Renal pelvis (tissue), 4 donors: ENCODE data around the gene TOMM20. TPM values are rescaled to one million over a fixed set of nuclear protein-coding genes. Genes with fewer than 3 reads are reported as not detected.

Experiments
- DNase-seq: peaks from one replicate; pipeline ENCODE4 v3.0.0-alpha.2; 2013
- polyA plus RNA-seq, 3 donors: library from polyadenylated mRNA; unstranded; fragments of 120-200 nt; gene quantifications; one replicate each; pipeline ENCODE4 v1.2.1, GENCODE V29; 2013; ENCODE audit not compliant: insufficient read length in 3 of 3

TOMM20 gene
- polyA plus RNA-seq, 3 donors: 193 to 210 (median 200) TPM

- DNase-seq: no peak
Observed at GRCh38 chr1:235069176-235069575, 59.5 kb downstream of the TOMM20 start.

DNA sequence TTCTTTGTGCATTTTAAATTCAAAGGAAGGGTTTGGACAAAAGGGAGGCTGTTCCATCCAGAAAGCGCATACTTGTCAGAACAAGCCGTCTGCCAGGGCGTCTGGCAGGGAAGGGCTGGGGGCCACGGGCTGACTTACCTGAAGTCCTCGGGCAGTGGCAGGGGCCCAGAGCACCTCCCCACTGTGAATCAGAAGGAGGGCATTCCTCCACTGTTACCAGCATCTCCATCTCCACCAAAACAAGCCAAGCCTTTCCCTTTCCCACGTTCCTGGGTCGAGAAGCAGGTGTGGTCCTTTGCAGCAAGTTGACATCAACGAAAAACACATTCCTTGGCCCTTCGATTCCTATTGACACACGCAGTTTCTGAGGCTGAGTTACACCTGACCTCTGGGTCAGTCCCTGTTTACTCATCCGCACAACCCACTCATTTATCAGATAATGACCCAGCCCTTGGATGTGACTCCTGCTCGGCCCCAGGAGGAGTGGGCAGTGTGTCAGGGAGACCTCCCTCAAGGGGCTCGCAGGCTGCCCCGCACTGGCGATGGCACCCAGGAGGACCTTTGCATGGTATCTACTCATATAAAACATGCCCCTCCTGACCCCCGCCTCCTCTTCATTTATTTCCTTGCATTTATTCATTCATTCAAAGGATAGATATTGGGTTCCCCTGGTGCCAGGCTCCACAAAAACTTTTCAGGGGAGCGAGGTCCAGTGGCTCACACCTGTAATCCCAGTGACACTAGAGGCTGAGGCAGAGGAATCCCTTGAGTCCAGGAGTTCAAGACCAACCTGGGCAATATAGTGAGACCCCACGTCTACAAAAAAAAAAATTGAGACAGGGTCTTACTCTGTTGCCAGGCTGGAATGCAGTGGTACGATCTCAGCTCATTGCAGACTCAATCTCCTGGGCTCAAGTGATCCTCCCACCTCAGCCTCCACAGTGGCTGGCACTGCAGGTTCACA lies 60.2 kb downstream of the TOMM20 start:
- no peak for DNase-seq

GRCh38 chr1:235067396-235068157 lies 61.1 kb downstream of the TOMM20 start:
- DNase-seq: no peak

DNA sequence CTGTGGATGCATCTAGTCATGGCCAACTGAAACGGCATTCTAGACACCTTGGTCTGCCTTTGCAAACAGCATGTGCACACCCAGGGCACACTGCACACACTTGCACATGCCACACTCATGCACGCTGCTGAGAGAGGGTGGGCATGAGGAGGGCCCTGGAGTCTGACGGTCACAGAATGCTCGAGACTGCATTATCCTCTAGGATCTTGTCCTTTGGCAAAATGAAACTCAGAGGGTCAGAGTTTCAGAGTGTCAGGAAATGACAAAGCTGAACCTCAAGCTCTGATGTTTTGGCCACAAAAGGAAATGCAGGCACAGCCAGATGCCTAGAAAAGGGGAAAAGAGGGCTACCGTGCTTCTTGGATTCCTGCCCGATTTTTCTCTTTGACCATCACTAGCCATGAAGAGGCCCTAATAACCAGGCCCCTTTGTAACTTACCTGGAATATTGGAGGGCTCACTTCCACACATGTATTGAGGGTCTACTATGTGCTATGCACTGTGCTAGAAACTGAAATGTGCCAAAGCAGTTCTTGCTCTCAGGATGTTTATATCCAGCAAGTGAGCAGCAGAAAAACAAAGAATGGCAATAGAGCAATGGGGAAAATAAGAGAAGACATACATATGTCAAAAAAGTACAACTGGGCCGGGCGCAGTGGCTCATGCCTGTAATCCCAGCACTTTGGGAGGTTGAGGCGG lies 65.4 kb downstream of the TOMM20 start:
- no peak for DNase-seq

- DNase-seq: no peak
Observed at GRCh38 chr1:235060607-235061470, 67.8 kb downstream of the TOMM20 start.

Other genes with a start within 250 kb of the TOMM20 start
- 10 to 100 TPM; 72.2 to 73.3 (median 73.2) TPM for gene RBM34, start 32.4 kb upstream of the TOMM20 start, polyA plus RNA-seq
- gene ARID4B, start 199.3 kb upstream of the TOMM20 start, polyA plus RNA-seq: 10 to 100 TPM; 45.0 to 51.3 (median 45.1) TPM
- gene GGPS1, start 199.7 kb upstream of the TOMM20 start, polyA plus RNA-seq: 10 to 100 TPM; 50.7 to 53.8 (median 51.8) TPM
- 10 to 100 TPM; 36.5 to 58.8 (median 51.8) TPM for gene TBCE, start 238.6 kb upstream of the TOMM20 start, polyA plus RNA-seq